ENCODE measurements around the gene THOC5. TPM values are rescaled to one million over a fixed set of nuclear protein-coding genes. Genes with fewer than 3 reads are reported as not detected.

The THOC5 gene
- polyA plus RNA-seq, 1 of the 3 experiments (the other 2 are of a cell fraction) = 95.9 TPM

- ChIA-PET CTCF (no interaction called here), POLR2A (no interaction called here)
- TF ChIP-seq, protein P1, sequence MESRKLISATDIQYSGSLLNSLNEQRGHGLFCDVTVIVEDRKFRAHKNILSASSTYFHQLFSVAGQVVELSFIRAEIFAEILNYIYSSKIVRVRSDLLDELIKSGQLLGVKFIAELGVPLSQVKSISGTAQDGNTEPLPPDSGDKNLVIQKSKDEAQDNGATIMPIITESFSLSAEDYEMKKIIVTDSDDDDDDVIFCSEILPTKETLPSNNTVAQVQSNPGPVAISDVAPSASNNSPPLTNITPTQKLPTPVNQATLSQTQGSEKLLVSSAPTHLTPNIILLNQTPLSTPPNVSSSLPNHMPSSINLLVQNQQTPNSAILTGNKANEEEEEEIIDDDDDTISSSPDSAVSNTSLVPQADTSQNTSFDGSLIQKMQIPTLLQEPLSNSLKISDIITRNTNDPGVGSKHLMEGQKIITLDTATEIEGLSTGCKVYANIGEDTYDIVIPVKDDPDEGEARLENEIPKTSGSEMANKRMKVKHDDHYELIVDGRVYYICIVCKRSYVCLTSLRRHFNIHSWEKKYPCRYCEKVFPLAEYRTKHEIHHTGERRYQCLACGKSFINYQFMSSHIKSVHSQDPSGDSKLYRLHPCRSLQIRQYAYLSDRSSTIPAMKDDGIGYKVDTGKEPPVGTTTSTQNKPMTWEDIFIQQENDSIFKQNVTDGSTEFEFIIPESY (IDR thresholded peaks at IDR 0.05; ENCODE audit: borderline replicate concordance, low read depth) = no peak
- TF ChIP-seq EZH2phosphoT487 (IDR thresholded peaks at IDR 0.05; ENCODE audit: borderline replicate concordance, low read depth) (no peak), RCOR1 (IDR thresholded peaks at IDR 0.05; ENCODE audit: low read length) (no peak), TEAD4 (IDR thresholded peaks at IDR 0.05; ENCODE audit: borderline replicate concordance, insufficient read depth) (no peak)
- Histone ChIP-seq H3K9ac (no peak overlapping the region), H3K9me3 (no peaks in the 10 kb centered on the region), H3F3A (replicated peaks; ENCODE audit: insufficient read depth) (peaks cover 5% of the 10 kb centered on the region), H3K4me3 (ENCODE audit: low read depth in 2 of 2, low read length in 1 of 2) (no peak overlapping the region), H3K4me2 (no peak overlapping the region), H3K4me1 (ENCODE audit: control insufficient read depth in 1 of 2, insufficient read depth in 2 of 2, low read depth in 1 of 2, low read length in 1 of 2) (peaks cover 5 to 24% of the 10 kb centered on the region in 2 experiments; a peak in 2 of 4 replicates), H3K27me3 (ENCODE audit: insufficient read depth) (no peaks in the 10 kb centered on the region), H4K20me1 (ENCODE audit: insufficient read depth) (no peaks in the 10 kb centered on the region), H2AFZ (ENCODE audit: low read depth) (no peak overlapping the region), H3K27ac (ENCODE audit: low read depth in 2 of 2, low read length in 1 of 2) (no peak overlapping the region), H3K79me2 (ENCODE audit: insufficient read depth) (peaks cover 2% of the 10 kb centered on the region; the same call in 1 of the 2 replicates), H3K36me3 (replicated peaks in 1 of 2; ENCODE audit: control insufficient read depth in 1 of 2, insufficient read depth in 2 of 2, low read length in 1 of 2) (peaks cover 65 to 69% of the 10 kb centered on the region in 2 experiments), H3K9me2 (no peaks in the 10 kb centered on the region)
- DNase-seq = no peak
- WGBS (ENCODE audit: low lambda C conversion rate) = 88% methylated on average over 2 of the region's 5 CpGs
Observed at GRCh38 chr22:29518427-29518826, 35.1 kb downstream of the THOC5 start.

DNA sequence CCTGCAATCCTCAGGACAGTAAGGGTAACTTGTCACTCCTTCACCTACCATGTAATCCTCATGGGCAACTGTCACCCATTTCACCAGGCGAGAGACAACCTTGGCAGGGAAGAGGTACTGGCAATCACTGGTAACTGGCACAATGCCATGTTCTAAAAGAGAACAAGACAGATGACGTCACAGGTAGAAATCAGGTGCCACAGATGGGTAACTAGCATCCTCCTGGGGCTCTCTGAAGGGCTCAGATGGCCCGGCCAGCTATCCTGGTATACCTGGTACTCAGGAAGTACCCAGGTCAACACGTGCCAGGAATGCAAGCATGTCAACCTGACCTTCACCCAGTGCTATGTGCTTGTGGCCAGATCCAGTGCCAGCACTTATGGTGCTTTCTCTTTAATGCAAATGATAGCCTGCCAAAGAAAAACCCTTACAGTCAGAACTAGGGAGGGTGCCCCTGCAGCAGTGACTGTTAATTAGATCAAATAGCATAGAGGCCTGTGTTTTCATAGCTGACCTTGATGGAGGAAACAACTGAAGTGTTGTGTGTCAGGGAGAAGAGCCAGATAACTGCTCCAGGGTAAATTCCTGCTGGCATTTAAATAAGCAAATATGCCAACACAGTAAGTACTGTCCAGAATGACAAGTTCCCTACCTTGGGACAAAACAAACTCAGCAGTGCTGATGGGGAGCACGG is 36.2 kb downstream of the THOC5 start:
- peak overlapping the region in 1 of 2 experiments; percentile 17; a peak in 1 of 4 replicates for H3K27ac ChIP-seq (ENCODE audit: low read depth in 2 of 2, low read length in 1 of 2)
- H3F3A ChIP-seq (replicated peaks; ENCODE audit: insufficient read depth) = peaks cover 5% of the 10 kb centered on the region
- no peak overlapping the region for H3K4me2 ChIP-seq
- H2AFZ ChIP-seq (ENCODE audit: low read depth) = no peak overlapping the region
- H3K27me3 ChIP-seq (ENCODE audit: insufficient read depth) = no peaks in the 10 kb centered on the region
- peaks cover 5 to 24% of the 10 kb centered on the region in 2 experiments; a peak in 2 of 4 replicates for H3K4me1 ChIP-seq (ENCODE audit: control insufficient read depth in 1 of 2, insufficient read depth in 2 of 2, low read depth in 1 of 2, low read length in 1 of 2)
- no peaks in the 10 kb centered on the region for H4K20me1 ChIP-seq (ENCODE audit: insufficient read depth)
- POLR2A ChIA-PET = interaction anchor here (0.6 kb wide), 1 partner anchor 37 kb away, joined by 3 read pairs; no protein-coding TSS in a partner anchor
- peak; percentile 35 for DNase-seq
- no peaks in the 10 kb centered on the region for H3K9me2 ChIP-seq
- H3K9ac ChIP-seq = no peak overlapping the region
- no peaks in the 10 kb centered on the region for H3K79me2 ChIP-seq (ENCODE audit: insufficient read depth)
- no peaks in the 10 kb centered on the region for H3K9me3 ChIP-seq
- CTCF ChIA-PET = interaction anchor here (0.9 kb wide), 1 partner anchor 20 kb away, joined by 3 read pairs; no protein-coding TSS in a partner anchor
- H3K4me3 ChIP-seq (ENCODE audit: low read depth in 2 of 2, low read length in 1 of 2) = no peak overlapping the region
- WGBS (ENCODE audit: low lambda C conversion rate) = 80% methylated on average over 5 of the region's 5 CpGs
- H3K36me3 ChIP-seq (replicated peaks in 1 of 2; ENCODE audit: control insufficient read depth in 1 of 2, insufficient read depth in 2 of 2, low read length in 1 of 2) = peaks cover 67 to 69% of the 10 kb centered on the region in 2 experiments
- TF ChIP-seq, protein P2, sequence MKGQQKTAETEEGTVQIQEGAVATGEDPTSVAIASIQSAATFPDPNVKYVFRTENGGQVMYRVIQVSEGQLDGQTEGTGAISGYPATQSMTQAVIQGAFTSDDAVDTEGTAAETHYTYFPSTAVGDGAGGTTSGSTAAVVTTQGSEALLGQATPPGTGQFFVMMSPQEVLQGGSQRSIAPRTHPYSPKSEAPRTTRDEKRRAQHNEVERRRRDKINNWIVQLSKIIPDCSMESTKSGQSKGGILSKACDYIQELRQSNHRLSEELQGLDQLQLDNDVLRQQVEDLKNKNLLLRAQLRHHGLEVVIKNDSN (IDR thresholded peaks at IDR 0.05; ENCODE audit: borderline replicate concordance, low read depth) = no peak
- TF ChIP-seq TEAD4 (IDR thresholded peaks at IDR 0.05; ENCODE audit: borderline replicate concordance, insufficient read depth) = no peak
- TF ChIP-seq RAD21 (IDR thresholded peaks at IDR 0.05; ENCODE audit: low read length) = no peak
- TF ChIP-seq RCOR1 (IDR thresholded peaks at IDR 0.05; ENCODE audit: low read length) = peak; percentile 62
- 0 out of 4 replicates have a peak, but pooled peaks of 1 of the 2 experiments have one; percentile 10 for TF ChIP-seq EP300 (IDR thresholded peaks at IDR 0.05; ENCODE audit: borderline replicate concordance in 1 of 2, low read depth in 1 of 2, low read length in 1 of 2)
- TF ChIP-seq EZH2phosphoT487 (IDR thresholded peaks at IDR 0.05; ENCODE audit: borderline replicate concordance, low read depth) = no peak
- no peak for TF ChIP-seq FOXJ3 (CRISPR knock-in tag; IDR thresholded peaks at IDR 0.05)
- TF ChIP-seq, protein P3, sequence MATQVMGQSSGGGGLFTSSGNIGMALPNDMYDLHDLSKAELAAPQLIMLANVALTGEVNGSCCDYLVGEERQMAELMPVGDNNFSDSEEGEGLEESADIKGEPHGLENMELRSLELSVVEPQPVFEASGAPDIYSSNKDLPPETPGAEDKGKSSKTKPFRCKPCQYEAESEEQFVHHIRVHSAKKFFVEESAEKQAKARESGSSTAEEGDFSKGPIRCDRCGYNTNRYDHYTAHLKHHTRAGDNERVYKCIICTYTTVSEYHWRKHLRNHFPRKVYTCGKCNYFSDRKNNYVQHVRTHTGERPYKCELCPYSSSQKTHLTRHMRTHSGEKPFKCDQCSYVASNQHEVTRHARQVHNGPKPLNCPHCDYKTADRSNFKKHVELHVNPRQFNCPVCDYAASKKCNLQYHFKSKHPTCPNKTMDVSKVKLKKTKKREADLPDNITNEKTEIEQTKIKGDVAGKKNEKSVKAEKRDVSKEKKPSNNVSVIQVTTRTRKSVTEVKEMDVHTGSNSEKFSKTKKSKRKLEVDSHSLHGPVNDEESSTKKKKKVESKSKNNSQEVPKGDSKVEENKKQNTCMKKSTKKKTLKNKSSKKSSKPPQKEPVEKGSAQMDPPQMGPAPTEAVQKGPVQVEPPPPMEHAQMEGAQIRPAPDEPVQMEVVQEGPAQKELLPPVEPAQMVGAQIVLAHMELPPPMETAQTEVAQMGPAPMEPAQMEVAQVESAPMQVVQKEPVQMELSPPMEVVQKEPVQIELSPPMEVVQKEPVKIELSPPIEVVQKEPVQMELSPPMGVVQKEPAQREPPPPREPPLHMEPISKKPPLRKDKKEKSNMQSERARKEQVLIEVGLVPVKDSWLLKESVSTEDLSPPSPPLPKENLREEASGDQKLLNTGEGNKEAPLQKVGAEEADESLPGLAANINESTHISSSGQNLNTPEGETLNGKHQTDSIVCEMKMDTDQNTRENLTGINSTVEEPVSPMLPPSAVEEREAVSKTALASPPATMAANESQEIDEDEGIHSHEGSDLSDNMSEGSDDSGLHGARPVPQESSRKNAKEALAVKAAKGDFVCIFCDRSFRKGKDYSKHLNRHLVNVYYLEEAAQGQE (IDR thresholded peaks at IDR 0.05; ENCODE audit: low read depth, low read length) = no peak
- TF ChIP-seq TAF1 (IDR thresholded peaks at IDR 0.05; ENCODE audit: borderline replicate concordance, low read depth, low read length) = no peak
- TF ChIP-seq GABPA (IDR thresholded peaks at IDR 0.05; ENCODE audit: low read depth) = no peak
- TF ChIP-seq GATA2 (CRISPR knock-in tag; IDR thresholded peaks at IDR 0.05) = no peak
- TF ChIP-seq, protein P4, sequence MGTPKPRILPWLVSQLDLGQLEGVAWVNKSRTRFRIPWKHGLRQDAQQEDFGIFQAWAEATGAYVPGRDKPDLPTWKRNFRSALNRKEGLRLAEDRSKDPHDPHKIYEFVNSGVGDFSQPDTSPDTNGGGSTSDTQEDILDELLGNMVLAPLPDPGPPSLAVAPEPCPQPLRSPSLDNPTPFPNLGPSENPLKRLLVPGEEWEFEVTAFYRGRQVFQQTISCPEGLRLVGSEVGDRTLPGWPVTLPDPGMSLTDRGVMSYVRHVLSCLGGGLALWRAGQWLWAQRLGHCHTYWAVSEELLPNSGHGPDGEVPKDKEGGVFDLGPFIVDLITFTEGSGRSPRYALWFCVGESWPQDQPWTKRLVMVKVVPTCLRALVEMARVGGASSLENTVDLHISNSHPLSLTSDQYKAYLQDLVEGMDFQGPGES (IDR thresholded peaks at IDR 0.05; ENCODE audit: low read depth, low read length) = no peak
- no peak for TF ChIP-seq RFX5 (IDR thresholded peaks at IDR 0.05; ENCODE audit: low read length)
- TF ChIP-seq MXI1 (IDR thresholded peaks at IDR 0.05; ENCODE audit: low read depth, low read length) = no peak
